Measurements from ENCODE around the gene PLPPR3.

PLPPR3 gene

GRCh38 chr19:795691-796581 lies 25.8 kb downstream of the PLPPR3 start:
- DNase-seq (ENCODE audit: low read depth), result no peak

- no peak for DNase-seq (ENCODE audit: low read depth)
Observed at GRCh38 chr19:795073-795611, 26.6 kb downstream of the PLPPR3 start.

- DNase-seq (ENCODE audit: low read depth), result no peak
Observed at GRCh38 chr19:793806-794205, 27.9 kb downstream of the PLPPR3 start.

DNA sequence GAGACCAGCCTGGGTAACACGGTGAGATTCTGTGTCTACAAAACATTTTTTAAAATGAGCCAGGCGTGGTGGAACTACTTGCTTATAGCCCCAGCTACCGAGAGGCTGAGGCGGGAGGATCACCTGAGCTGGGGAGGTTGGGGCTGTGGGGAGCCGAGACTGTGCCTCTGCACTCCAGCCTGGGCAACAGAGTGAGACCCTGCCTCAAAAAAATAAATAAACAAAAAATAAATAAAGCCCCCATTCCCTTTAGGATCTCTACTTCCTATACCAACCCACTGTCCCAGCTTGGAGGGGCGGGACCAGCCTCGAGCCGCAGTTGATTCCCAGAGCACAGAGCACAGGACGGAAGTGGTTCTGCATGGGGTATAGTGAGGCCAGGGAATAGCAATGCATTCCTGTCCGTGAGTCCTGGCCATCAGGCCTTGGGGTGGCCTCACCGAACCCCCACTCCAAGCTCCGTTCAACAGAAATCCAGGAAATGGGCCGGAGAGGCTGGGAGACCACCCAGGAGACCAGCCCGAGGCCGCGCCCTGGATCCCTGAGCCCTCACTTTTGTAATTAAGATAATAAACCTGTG lies 29.4 kb downstream of the PLPPR3 start:
- no peak for DNase-seq (ENCODE audit: low read depth)

DNA sequence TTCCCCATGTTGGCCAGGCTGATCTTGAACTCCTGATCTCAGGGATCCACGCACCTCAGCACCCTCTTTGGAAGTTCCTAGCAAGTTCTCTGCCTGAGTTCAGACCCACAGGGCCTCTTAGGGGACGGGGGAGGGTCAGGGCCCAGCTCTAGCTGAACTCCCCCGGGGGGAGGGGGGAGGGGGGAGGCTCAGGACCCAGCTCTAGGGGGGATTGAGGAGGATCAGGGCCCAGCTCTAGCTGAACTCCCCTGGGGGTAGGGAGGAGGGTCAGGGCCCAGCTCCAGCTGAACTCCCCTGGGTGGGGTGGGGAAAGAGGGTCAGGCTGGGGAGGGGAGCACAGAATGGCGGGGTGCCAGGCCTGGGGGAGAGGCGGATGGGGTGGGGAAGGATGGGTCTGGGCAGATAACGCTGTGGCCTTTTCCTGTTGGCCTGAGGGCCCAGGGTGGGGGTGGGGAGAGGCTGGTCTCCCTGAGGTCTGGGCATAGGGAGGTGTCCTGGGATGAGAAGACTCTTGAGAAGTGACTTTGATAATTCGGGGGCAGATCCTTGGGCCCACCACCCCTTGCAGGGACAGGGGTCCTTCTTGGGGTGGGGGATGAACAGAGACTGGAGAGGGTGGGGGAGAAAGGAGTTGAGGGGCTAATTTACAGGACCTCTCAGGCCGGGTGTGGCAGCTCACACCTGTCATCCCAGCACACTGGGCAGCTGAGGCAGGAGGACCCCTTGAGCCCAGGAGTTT lies 30.0 kb downstream of the PLPPR3 start:
- no peak for DNase-seq (ENCODE audit: low read depth)

DNA sequence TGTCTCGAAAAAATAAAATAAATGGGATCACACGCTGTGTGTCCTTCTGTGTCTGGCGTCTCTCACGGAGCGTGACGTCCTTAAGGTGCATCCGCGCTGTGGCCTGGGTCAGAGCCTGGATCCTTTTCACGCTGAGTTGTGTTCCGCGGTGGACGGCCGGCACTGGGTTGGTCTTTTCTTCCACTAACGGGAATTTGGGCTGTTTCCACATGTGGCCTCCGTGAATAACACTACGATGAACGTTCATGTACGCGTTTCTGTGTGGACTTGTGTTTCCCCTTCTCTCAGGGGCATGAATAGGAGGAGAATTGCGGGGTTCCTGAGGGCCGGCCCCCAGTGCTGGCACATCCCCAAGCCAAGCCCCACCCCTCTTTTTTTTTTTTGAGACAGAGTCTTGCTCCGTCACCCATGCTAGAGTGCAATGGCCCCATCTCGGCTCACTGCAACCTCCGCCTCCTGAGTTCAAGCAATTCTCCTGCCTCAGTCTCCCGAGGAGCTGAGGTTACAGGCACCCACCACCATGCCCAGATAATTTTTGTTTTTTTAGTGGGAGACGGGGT lies 30.7 kb downstream of the PLPPR3 start:
- no peak for DNase-seq (ENCODE audit: low read depth)

GRCh38 chr19:789701-790060 lies 32.1 kb downstream of the PLPPR3 start:
- no peak for DNase-seq (ENCODE audit: low read depth)

- DNase-seq (ENCODE audit: low read depth), result no peak
Observed at GRCh38 chr19:788983-789700, 32.6 kb downstream of the PLPPR3 start.

GRCh38 chr19:788686-788982 lies 33.1 kb downstream of the PLPPR3 start:
- no peak for DNase-seq (ENCODE audit: low read depth)

DNA sequence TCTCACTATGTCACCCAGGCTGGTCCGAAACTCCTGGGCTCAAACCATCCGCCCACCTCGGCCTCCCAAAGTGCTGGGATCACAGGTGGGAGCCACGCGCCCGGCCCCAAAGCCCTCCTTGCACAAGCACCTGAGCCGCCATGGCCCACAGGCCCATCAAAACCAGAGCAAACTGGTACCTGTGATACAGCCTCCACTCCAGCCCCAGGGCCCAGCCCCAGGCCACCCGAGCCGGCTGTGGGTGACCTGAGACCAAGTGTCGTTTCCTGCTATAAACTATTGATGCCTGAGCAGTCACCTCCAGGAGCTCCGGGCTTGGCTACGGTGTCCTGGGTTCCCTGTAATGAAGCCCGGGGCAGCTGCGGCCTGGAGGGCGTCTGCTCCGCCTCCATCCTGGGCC lies 34.2 kb downstream of the PLPPR3 start:
- no peak for DNase-seq (ENCODE audit: low read depth)

DNA sequence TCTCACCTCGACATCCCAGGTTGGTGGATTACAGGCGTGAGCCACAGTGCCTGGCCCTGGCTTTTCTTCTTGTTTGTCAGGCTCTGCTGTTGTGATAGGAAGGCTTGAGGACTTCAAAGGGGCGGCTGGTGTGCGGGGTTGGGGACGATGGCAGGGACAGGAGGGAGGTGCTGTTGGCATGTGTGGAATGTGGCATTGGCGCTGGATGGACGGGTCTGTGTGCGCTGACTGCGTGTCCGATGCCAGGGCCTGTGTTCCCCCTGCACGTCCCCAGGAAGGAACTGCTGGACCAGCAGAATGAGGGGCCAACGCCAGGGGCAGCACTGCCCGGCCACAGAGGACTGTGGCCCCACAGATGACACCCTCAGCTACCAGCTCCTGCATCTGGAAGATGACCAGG lies 37.2 kb downstream of the PLPPR3 start:
- no peak for DNase-seq (ENCODE audit: low read depth)

- no peak for DNase-seq (ENCODE audit: low read depth)
Observed at GRCh38 chr19:782878-783668, 38.7 kb downstream of the PLPPR3 start.

DNA sequence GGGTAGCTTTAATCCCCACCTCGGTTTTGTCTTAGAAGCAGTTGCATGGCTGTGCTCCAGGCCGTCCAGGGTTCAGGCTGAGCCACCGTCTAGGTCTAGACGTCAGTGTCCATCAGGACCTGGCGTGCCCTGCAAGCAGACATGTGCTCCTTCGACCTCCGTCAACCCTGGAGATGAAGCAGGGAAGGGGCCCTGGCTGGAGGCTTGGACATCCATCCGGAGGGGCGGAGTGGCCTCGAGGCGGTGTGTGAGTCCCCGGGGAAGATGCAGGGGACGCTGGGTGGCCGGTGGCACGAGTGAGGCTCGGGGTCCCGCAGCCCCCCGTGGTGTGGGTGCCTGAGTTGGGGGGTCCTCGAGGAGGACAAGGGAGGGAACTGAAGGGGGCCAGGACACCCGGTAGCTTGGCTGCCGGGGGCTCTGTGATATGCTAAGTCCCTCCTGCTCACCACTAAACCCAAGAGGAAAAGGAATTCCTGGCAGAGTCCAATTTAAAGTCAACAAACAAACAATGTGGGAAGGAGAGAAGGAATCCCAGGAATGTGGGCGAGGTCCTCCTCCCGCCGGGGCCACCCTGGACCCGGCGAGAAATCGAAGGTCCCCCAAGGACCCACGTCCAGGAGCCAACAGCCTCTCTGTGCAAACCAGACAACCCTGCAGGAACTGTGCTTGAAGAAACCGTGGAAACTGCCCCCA lies 39.4 kb downstream of the PLPPR3 start:
- no peak for DNase-seq (ENCODE audit: low read depth)

- DNase-seq (ENCODE audit: low read depth), result no peak
Observed at GRCh38 chr19:781800-782184, 40.0 kb downstream of the PLPPR3 start.

- no peak for DNase-seq (ENCODE audit: low read depth)
Observed at GRCh38 chr19:780935-781334, 40.8 kb downstream of the PLPPR3 start.

GRCh38 chr19:778910-779653 lies 42.7 kb downstream of the PLPPR3 start:
- DNase-seq (ENCODE audit: low read depth), result no peak

- no peak for DNase-seq (ENCODE audit: low read depth)
Observed at GRCh38 chr19:776549-776948, 45.2 kb downstream of the PLPPR3 start.

- DNase-seq (ENCODE audit: low read depth), result no peak
Observed at GRCh38 chr19:772730-773436, 48.9 kb downstream of the PLPPR3 start.

DNA sequence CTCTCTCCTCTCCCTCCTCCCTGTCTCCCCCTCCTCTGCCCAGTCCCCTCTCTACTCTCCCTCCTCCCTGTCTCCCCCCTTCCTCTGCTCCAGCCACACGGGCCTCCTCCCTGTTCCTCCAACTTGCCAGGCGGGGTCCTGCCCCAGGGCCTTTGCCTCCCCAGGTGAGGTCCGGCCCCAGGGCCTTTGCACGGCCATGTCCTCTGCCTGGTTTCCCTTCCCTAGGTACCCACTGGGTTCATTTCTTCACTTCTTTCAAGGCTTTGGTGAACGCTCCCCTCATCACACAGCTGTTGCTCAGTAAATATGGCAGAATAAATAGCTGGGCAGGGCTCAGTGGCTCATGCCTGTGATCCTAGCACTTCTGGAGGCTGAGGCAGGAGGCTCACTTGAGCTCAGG lies 49.7 kb downstream of the PLPPR3 start:
- DNase-seq (ENCODE audit: low read depth), result no peak
